ENCODE results near the gene PPFIA4.
A peak's percentile ranks its signal among the peaks of the same experiment; 100 is the strongest.
"Not testable (repeated sequence)": the region's sequence is repeated elsewhere in the genome, so short reads cannot be mapped to it uniquely, and the experiment has no call there.

Gene PPFIA4

GRCh38 chr1:203026031-203026665 is at the start of gene PPFIA4:
PPFIA4 (plus strand) TSS chr1:203026491; CDS start chr1:203039009, 12,518 bp downstream.
- DNase-seq, result peak in 13 of 14 donors; percentile 43 to 87 (median 72)

GRCh38 chr1:202976633-202977032 is 49.7 kb upstream of the PPFIA4 start:
- DNase-seq, result no peak

GRCh38 chr1:202979459-202979858 is 46.8 kb upstream of the PPFIA4 start:
- no peak for DNase-seq

GRCh38 chr1:202981939-202982338 is 44.4 kb upstream of the PPFIA4 start:
- no peak for DNase-seq

- no peak for DNase-seq
Observed at GRCh38 chr1:202982715-202983430, 43.4 kb upstream of the PPFIA4 start.

- not testable (repeated sequence) for DNase-seq
Observed at GRCh38 chr1:202986120-202986519, 40.2 kb upstream of the PPFIA4 start.

- DNase-seq, result no peak
Observed at GRCh38 chr1:202987255-202987654, 39.0 kb upstream of the PPFIA4 start.

- no peak for DNase-seq
Observed at GRCh38 chr1:202987922-202988583, 38.2 kb upstream of the PPFIA4 start.

- DNase-seq, result no peak
Observed at GRCh38 chr1:202989879-202990278, 36.4 kb upstream of the PPFIA4 start.

GRCh38 chr1:202991112-202991511 is 35.2 kb upstream of the PPFIA4 start:
- DNase-seq, result no peak

- no peak for DNase-seq
Observed at GRCh38 chr1:202994756-202995155, 31.5 kb upstream of the PPFIA4 start.

- DNase-seq, result peak in 4 of 14 donors; percentile 2 to 10 (median 4)
Observed at GRCh38 chr1:202998836-202999750, 27.2 kb upstream of the PPFIA4 start.

GRCh38 chr1:203000217-203000944 is 25.9 kb upstream of the PPFIA4 start:
- no peak for DNase-seq

GRCh38 chr1:203001986-203002385 is 24.3 kb upstream of the PPFIA4 start:
- DNase-seq, result no peak

GRCh38 chr1:203002951-203003350 is 23.3 kb upstream of the PPFIA4 start:
- no peak for DNase-seq

- not testable (repeated sequence) for DNase-seq
Observed at GRCh38 chr1:203005395-203006142, 20.7 kb upstream of the PPFIA4 start.

- DNase-seq, result peak; percentile 70 to 95 (median 91)
Observed at GRCh38 chr1:203006948-203007871, 19.1 kb upstream of the PPFIA4 start, which contains the start of gene TMEM183A. TMEM183A (plus strand) TSS chr1:203007374; CDS start chr1:203007466, 92 bp downstream.

GRCh38 chr1:203009185-203009584 is 17.1 kb upstream of the PPFIA4 start:
- DNase-seq, result no peak

GRCh38 chr1:203011582-203011981 is 14.7 kb upstream of the PPFIA4 start:
- no peak for DNase-seq

GRCh38 chr1:203017061-203017460 is 9.2 kb upstream of the PPFIA4 start:
- DNase-seq, result no peak

All from C1 segment of cervical spinal cord (tissue), 14 donors.